PC-3 (cell line): Measurements from ENCODE around the gene CYFIP2.

Source experiments
- EZH2 ChIP-seq: fragments of 300-600 bp; sonication (generic); IDR thresholded peaks from one replicate; pipeline ENCODE4 v1.6.1; 2017; ENCODE audit warnings: antibody characterized with exemption, mild to moderate bottlenecking, low read length; ENCODE audit not compliant: unreplicated experiment
- EZH2phosphoT487 ChIP-seq: fragments of 300-600 bp; sonication (generic); IDR thresholded peaks from 2 replicates; pipeline ENCODE4 v1.6.1; 2018; ENCODE audit warnings: mild to moderate bottlenecking, antibody characterized with exemption, low read length, borderline replicate concordance
- TF ChIP-seq, protein P1 (sequence below): fragments of 300-600 bp; sonication (generic); conservative IDR thresholded peaks from 2 replicates; pipeline ENCODE4 v1.5.1; 2017; ENCODE audit warnings: antibody characterized with exemption, low read depth, mild to moderate bottlenecking, low read length

DNA sequence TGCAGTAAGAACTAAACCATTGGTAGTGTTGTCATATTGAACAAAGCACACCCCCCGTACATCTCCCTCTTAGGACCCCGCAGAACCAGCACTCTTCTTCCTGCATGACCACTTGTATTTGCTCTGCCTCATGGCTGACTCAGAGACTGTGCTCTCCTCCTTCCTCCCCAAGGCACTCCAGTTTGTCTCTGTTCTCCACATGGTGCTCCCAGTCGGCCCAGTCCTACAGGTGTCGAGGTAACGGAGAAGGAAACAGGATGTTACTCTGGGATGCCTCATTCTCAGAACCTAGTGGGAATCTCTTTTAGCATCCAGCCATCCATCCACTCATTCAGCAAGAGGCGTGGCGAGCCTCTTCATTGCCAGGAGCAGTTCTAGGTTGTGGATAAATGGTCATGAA, 97.1 kb downstream of the CYFIP2 start:
- TF ChIP-seq, protein P1, sequence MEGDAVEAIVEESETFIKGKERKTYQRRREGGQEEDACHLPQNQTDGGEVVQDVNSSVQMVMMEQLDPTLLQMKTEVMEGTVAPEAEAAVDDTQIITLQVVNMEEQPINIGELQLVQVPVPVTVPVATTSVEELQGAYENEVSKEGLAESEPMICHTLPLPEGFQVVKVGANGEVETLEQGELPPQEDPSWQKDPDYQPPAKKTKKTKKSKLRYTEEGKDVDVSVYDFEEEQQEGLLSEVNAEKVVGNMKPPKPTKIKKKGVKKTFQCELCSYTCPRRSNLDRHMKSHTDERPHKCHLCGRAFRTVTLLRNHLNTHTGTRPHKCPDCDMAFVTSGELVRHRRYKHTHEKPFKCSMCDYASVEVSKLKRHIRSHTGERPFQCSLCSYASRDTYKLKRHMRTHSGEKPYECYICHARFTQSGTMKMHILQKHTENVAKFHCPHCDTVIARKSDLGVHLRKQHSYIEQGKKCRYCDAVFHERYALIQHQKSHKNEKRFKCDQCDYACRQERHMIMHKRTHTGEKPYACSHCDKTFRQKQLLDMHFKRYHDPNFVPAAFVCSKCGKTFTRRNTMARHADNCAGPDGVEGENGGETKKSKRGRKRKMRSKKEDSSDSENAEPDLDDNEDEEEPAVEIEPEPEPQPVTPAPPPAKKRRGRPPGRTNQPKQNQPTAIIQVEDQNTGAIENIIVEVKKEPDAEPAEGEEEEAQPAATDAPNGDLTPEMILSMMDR, result no peak
- no peak for TF ChIP-seq EZH2phosphoT487
- TF ChIP-seq EZH2, result no peak
